DOHH2 (cell line): Measurements from ENCODE around the gene CCDC15.

Experiments used
- EZH2phosphoT487 ChIP-seq: fragments of 200-600 bp; sonication (generic); IDR thresholded peaks from 2 replicates; pipeline ENCODE4 v1.6.1; 2017; ENCODE audit warnings: borderline replicate concordance, mild to moderate bottlenecking, antibody characterized with exemption, low read length, moderate library complexity, mixed read lengths
- TF ChIP-seq, protein P1 (sequence below): fragments of 200-600 bp; sonication (generic); IDR thresholded peaks from one replicate; pipeline ENCODE4 v1.5.1; 2014; ENCODE audit warnings: antibody characterized with exemption, mild to moderate bottlenecking, low read depth, low read length; ENCODE audit not compliant: poor library complexity, severe bottlenecking

DNA sequence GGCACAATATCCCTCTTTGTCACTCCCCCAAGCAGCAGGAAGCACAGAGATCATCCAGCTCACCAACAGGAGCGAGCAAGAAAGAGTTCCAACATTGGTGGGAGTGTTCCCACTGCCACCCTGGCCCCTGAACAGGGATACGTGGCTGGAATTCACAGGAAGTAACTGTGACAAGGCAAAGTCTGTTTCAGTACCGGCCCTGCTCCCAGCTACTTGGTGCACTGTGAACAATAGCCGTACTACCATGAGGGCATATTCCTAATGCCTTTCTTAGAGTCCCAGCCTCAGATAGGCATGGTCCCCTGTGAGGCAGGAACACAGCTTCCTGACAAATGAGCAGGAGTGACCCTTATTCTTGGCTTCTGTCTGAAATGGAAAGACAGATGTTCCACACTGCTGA is 107.3 kb downstream of the CCDC15 start:
- TF ChIP-seq, protein P1, sequence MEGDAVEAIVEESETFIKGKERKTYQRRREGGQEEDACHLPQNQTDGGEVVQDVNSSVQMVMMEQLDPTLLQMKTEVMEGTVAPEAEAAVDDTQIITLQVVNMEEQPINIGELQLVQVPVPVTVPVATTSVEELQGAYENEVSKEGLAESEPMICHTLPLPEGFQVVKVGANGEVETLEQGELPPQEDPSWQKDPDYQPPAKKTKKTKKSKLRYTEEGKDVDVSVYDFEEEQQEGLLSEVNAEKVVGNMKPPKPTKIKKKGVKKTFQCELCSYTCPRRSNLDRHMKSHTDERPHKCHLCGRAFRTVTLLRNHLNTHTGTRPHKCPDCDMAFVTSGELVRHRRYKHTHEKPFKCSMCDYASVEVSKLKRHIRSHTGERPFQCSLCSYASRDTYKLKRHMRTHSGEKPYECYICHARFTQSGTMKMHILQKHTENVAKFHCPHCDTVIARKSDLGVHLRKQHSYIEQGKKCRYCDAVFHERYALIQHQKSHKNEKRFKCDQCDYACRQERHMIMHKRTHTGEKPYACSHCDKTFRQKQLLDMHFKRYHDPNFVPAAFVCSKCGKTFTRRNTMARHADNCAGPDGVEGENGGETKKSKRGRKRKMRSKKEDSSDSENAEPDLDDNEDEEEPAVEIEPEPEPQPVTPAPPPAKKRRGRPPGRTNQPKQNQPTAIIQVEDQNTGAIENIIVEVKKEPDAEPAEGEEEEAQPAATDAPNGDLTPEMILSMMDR: no peak
- TF ChIP-seq EZH2phosphoT487: no peak
